Measurements from ENCODE around the gene NXF2.

Gene NXF2

DNA sequence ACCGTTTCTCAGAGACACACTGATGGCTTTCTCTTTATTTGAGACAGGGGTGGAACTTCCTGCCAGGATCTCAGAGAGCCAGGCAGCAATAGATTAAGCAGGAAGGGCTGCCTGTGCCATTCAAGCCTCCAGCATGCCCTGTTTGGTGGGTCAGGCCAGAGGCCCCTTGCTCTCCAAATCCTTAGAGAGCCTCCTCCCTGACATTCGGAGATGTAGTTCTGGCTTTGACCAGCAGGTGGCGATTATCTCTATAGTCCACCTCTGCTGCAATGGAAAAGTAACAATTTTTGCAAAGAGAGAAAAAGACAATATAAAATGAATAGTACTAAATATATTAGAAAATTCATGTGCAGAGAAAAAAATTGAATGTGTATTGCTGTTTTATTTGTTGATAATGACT is 98.9 kb downstream of the NXF2 start:
- Histone ChIP-seq H3K36me3 (ENCODE audit: control insufficient read depth, low read length) (no peaks in the 10 kb centered on the region), H3K27me3 (ENCODE audit: control insufficient read depth, low read length) (no peaks in the 10 kb centered on the region), H3K4me3 (ENCODE audit: low read length) (no peak overlapping the region), H3F3A (ENCODE audit: control insufficient read depth, insufficient read depth) (no peaks in the 10 kb centered on the region), H4K20me1 (ENCODE audit: control insufficient read depth, insufficient read depth, low read depth, low read length) (no peaks in the 10 kb centered on the region), H3K27ac (ENCODE audit: low read depth, low read length) (no peak overlapping the region), H3K9me2 (replicated peaks; ENCODE audit: control insufficient read depth, low read length) (no peaks in the 10 kb centered on the region), H3K4me2 (ENCODE audit: low read length) (no peak overlapping the region), H3K9me3 (ENCODE audit: control insufficient read depth, insufficient read depth, low read length) (no peaks in the 10 kb centered on the region), H3K79me2 (ENCODE audit: control insufficient read depth, low read length) (no peaks in the 10 kb centered on the region), H3K4me1 (ENCODE audit: control insufficient read depth, low read length) (no peaks in the 10 kb centered on the region)
- no peak for TF ChIP-seq EZH2phosphoT487 (IDR thresholded peaks at IDR 0.05; ENCODE audit: borderline replicate concordance, low read length)
- TF ChIP-seq, protein P1, sequence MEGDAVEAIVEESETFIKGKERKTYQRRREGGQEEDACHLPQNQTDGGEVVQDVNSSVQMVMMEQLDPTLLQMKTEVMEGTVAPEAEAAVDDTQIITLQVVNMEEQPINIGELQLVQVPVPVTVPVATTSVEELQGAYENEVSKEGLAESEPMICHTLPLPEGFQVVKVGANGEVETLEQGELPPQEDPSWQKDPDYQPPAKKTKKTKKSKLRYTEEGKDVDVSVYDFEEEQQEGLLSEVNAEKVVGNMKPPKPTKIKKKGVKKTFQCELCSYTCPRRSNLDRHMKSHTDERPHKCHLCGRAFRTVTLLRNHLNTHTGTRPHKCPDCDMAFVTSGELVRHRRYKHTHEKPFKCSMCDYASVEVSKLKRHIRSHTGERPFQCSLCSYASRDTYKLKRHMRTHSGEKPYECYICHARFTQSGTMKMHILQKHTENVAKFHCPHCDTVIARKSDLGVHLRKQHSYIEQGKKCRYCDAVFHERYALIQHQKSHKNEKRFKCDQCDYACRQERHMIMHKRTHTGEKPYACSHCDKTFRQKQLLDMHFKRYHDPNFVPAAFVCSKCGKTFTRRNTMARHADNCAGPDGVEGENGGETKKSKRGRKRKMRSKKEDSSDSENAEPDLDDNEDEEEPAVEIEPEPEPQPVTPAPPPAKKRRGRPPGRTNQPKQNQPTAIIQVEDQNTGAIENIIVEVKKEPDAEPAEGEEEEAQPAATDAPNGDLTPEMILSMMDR (IDR thresholded peaks at IDR 0.05; ENCODE audit: low read depth, low read length, poor library complexity, severe bottlenecking) = peak; percentile 54
